WERI-Rb-1 (cell line): ENCODE data around the gene WHRN.

Source experiments
- DNase-seq: peaks from one replicate; pipeline ENCODE4 v3.0.0-alpha.2; 2020
- H3K27ac ChIP-seq: fragments of 250-450 bp; sonication (Bioruptor Pico); 2 replicates; pipeline ENCODE4 v1.5.1; 2020; ENCODE audit warnings: mild to moderate bottlenecking, moderate library complexity
- H3K27me3 ChIP-seq: fragments of 250-450 bp; sonication (Bioruptor Pico); 2 replicates; pipeline ENCODE4 v1.5.1; 2021; ENCODE audit warnings: mild to moderate bottlenecking, low read depth, moderate library complexity; ENCODE audit not compliant: insufficient read depth, severe bottlenecking
- H3K36me3 ChIP-seq: fragments of 250-450 bp; sonication (Bioruptor Pico); 2 replicates; pipeline ENCODE4 v1.5.1; 2020; ENCODE audit warnings: mild to moderate bottlenecking, moderate library complexity
- H3K4me3 ChIP-seq: 2 replicates; pipeline ENCODE4 v1.5.1; 2011; ENCODE audit warnings: low read depth, mild to moderate bottlenecking, control low read depth, low read length
- H3K9me3 ChIP-seq: fragments of 250-450 bp; sonication (Bioruptor Pico); 2 replicates; pipeline ENCODE4 v1.5.1; 2021; ENCODE audit warnings: mild to moderate bottlenecking, moderate library complexity; ENCODE audit not compliant: severe bottlenecking
- TF ChIP-seq, protein P1 (sequence below): IDR thresholded peaks from 2 replicates; pipeline ENCODE4 v1.5.1; 2011; ENCODE audit warnings: low read depth, mild to moderate bottlenecking, control low read depth, inconsistent platforms, low read length

The WHRN gene

DNA sequence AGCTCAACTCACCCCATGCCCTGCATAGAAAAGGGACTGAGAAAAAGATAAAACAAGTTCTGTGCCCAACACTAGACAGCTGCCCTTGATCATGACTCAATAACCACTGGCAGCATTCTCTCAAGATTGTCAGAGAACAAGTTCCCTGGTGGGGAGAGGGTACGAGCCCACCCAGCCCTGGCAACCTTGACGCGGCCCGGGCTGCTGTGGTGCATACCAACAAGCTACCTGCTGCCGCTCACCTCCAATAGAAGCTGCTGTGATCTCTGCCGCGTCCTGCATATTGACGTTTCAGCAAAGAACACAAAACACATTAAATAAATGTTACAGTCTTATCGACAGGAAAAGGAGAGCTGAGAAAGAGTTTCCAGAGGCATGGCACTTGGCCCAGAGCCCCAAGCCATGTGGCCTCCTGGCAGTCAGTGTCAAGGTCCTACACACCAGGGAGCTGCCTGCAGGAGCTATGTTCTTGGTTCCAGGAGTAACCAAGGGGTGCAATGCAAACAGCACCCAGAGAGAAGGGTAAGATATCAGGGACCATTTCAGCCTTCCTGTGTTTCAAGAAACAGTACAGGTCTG, 28.3 kb downstream of the WHRN start:
- TF ChIP-seq, protein P1, sequence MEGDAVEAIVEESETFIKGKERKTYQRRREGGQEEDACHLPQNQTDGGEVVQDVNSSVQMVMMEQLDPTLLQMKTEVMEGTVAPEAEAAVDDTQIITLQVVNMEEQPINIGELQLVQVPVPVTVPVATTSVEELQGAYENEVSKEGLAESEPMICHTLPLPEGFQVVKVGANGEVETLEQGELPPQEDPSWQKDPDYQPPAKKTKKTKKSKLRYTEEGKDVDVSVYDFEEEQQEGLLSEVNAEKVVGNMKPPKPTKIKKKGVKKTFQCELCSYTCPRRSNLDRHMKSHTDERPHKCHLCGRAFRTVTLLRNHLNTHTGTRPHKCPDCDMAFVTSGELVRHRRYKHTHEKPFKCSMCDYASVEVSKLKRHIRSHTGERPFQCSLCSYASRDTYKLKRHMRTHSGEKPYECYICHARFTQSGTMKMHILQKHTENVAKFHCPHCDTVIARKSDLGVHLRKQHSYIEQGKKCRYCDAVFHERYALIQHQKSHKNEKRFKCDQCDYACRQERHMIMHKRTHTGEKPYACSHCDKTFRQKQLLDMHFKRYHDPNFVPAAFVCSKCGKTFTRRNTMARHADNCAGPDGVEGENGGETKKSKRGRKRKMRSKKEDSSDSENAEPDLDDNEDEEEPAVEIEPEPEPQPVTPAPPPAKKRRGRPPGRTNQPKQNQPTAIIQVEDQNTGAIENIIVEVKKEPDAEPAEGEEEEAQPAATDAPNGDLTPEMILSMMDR, result no peak
- Histone ChIP-seq H3K27ac (no peak overlapping the region), H3K4me3 (no peak overlapping the region), H3K9me3 (no peaks in the 10 kb centered on the region), H3K36me3 (peaks cover 6% of the 10 kb centered on the region; the same call in 1 of the 2 replicates), H3K27me3 (no peaks in the 10 kb centered on the region)
- no peak for DNase-seq

DNA sequence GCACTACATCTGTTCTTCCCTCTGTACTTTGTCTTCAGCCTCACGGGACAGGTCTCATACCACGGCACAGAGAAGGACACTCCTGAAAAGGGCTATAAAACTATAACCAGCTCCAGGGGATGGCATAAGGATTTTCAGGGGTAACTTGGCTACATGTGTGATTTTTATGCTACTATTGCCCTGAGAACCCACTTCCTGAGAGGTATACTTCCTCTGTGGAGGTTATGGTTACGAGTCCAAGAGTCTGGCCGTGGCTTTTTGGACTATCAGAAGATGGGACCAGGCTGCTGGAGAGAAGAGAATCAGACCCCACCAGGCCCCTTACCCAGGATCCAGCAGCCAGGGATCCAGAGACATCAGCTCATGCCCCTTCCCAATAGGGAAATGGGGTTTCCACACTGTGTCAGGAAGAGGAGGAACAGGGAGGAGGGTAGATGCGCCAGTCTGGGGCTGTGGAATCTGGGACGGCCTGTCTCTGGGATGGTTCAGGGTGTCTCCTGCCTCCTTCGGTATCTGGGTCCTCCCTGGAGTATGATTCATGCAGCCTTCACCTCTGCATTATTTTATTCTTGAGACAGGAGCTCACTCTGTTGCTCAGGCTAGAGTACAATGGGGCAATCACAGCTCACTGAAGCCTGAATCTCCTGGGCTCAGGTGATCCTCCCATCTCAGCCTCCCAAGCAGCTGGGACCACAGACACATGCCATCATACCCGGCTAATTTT, 29.7 kb downstream of the WHRN start:
- H3K4me3 ChIP-seq, result no peak overlapping the region
- H3K36me3 ChIP-seq, result peaks cover 6% of the 10 kb centered on the region; the same call in 1 of the 2 replicates
- no peaks in the 10 kb centered on the region for H3K27me3 ChIP-seq
- TF ChIP-seq, protein P1, result no peak
- no peak for DNase-seq
- H3K9me3 ChIP-seq, result no peaks in the 10 kb centered on the region
- 0 out of 2 replicates have a peak overlapping the region, but pooled peaks have one; percentile 4 for H3K27ac ChIP-seq

DNA sequence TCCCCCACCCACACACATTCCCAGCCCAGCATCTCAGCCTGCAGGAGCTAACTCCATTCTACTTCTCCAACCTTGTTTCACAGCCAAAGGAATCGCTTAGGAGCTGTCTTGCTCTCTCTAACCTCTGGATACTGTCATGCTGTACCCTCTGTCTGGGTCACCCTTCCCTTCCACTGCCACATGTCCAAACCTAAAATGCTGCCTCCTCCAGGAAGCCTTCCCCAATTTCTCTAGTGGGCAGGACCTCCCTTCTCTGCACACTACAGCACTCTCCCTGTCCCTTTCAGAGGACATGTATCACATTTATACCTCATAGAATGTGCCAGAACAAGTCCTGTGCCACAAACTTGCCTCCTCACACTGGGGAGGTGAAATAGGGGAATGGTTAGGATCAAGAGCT, 30.8 kb downstream of the WHRN start:
- no peak overlapping the region for H3K4me3 ChIP-seq
- TF ChIP-seq, protein P1, result no peak
- peaks cover 6% of the 10 kb centered on the region; the same call in 1 of the 2 replicates for H3K36me3 ChIP-seq
- H3K27me3 ChIP-seq, result no peaks in the 10 kb centered on the region
- no peak for DNase-seq
- no peak overlapping the region for H3K27ac ChIP-seq
- peaks cover 4% of the 10 kb centered on the region for H3K9me3 ChIP-seq

DNA sequence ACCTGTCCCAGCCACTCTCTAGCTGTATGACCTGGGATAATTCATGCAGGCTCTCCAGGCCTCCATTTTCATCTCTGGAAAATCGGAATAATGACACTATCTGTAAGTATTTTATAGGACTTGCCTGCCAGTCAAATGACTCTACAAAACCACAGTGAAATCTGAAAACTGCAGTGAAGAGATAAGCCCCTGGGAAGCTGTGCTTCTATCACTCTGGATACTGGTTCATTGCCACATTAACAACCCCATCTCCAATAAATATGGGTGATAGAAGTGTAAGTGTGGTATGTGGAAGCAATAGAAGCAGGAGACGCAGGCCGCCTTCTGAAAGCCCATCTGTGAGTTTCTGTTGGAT, 31.8 kb downstream of the WHRN start:
- no peak for DNase-seq
- Histone ChIP-seq H3K4me3 (no peak overlapping the region), H3K36me3 (peaks cover 9% of the 10 kb centered on the region; the same call in 1 of the 2 replicates), H3K9me3 (peaks cover 4% of the 10 kb centered on the region), H3K27me3 (no peaks in the 10 kb centered on the region), H3K27ac (peak overlapping the region; percentile 56)
- TF ChIP-seq, protein P1, result no peak

DNA sequence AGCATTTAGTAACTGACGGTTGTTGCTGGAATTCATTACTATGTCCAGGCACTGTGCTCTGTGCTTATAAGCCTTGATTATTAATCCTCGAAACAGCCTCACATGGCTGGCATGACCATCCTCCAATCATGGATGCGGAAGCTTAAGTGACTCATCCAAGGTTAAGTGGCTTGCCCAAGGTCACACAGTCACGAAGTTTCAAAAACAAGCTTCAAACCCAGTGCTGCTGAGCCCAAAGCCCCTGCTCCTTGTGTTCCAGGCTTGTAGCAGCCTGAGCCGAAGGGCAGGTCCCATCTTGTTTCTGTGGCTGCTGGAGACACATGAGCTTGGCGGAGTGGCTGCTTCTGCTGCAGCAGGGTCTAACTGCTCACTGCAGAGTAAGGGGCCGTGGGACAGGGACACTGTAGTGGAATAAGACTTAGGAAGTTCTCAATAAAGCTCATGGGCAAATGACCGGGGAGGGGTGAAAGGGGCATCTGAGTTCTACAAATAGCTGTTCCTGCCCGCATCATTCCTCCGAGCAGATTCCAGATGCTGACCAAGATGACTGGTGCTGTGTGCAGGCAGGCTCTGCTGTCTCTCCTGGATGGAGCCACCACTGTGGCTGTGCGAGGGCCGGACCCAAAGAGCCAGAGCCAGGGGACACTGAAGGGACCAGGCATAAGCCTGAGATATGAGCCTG, 32.4 kb downstream of the WHRN start:
- Histone ChIP-seq H3K4me3 (no peak overlapping the region), H3K9me3 (peaks cover 4% of the 10 kb centered on the region), H3K27me3 (no peaks in the 10 kb centered on the region), H3K36me3 (peaks cover 9% of the 10 kb centered on the region; the same call in 1 of the 2 replicates), H3K27ac (peak overlapping the region; percentile 56)
- peak; percentile 51 for DNase-seq
- TF ChIP-seq, protein P1, result no peak
